GM12892 (cell line): ENCODE results near the gene RFTN1.

Experiments used
- POLR2A ChIP-seq: IDR thresholded peaks from 2 replicates; pipeline ENCODE4 v1.6.1; 2011; ENCODE audit warnings: low read depth, low read length, control low read depth
- POLR2AphosphoS5 ChIP-seq: IDR thresholded peaks from 2 replicates; pipeline ENCODE4 v1.6.1; 2011; ENCODE audit warnings: low read depth, low read length, control low read depth
- TAF1 ChIP-seq: IDR thresholded peaks from 2 replicates; pipeline ENCODE4 v1.6.1; 2011; ENCODE audit warnings: low read depth, mild to moderate bottlenecking, control low read depth, low read length, borderline replicate concordance

- TF ChIP-seq TAF1 (no peak), POLR2A (peak; percentile 61), POLR2AphosphoS5 (peak; percentile 64; the same call in 1 of the 2 replicates)
These were observed 205.5 kb downstream of the RFTN1 start for GRCh38 chr3:16307832-16308531.
